Activated CD4-positive, alpha-beta T cell treated with anti-CD3 and anti-CD28 coated beads for 36 hours (primary cell): Measurements from ENCODE around the gene TRRAP. TPM values are rescaled to one million over a fixed set of nuclear protein-coding genes. Genes with fewer than 3 reads are reported as not detected.

Source experiments
- microRNA-seq: library from miRNA; unstranded; fragments of <30 nt; microRNA quantifications from one replicate; pipeline ENCODE4 v1.2.0, GENCODE V29; 2021; ENCODE audit warnings: borderline replicate concordance
- total RNA-seq, 2 experiments: library from RNA; stranded (reverse); gene quantifications; one replicate each; pipeline ENCODE4 v1.2.3, GENCODE V29; 2021

The TRRAP gene
- total RNA-seq, 2 experiments from 2014 or later, result 51.7 to 54.0 TPM

Small RNAs within 50 kb of the gene (microRNA-seq; reads per million reads assigned to microRNA genes)
- gene MIR3609, result 19.7 reads per million, percentile 44 among the genes with 10 or more reads in this experiment

Other genes starting within 250 kb of the TRRAP start
- gene TMEM130, start 8.5 kb upstream of the TRRAP start, total RNA-seq, result under 1 TPM in 1 of 2 experiments, not detected in 1; 0.23 TPM